NCI-H82 treated with DMSO at 0.1 percent for 48 hours (cell line): ENCODE results near the gene ZFP28.

Experiments
- DNase-seq: peaks from one replicate; lab custom pipeline; 2025; ENCODE audit not compliant: unreplicated experiment; lab: John Stamatoyannopoulos, UW

ZFP28 gene

GRCh38 chr19:56595548-56595899 lies 56.8 kb downstream of the ZFP28 start:
- no peak for DNase-seq

GRCh38 chr19:56596676-56597075 lies 57.9 kb downstream of the ZFP28 start:
- DNase-seq, result no peak

- DNase-seq, result no peak
These were observed 58.9 kb downstream of the ZFP28 start for GRCh38 chr19:56597696-56598095.

GRCh38 chr19:56601375-56601774 lies 62.6 kb downstream of the ZFP28 start:
- no peak for DNase-seq

- DNase-seq, result no peak
These were observed 65.1 kb downstream of the ZFP28 start for GRCh38 chr19:56603829-56604228.
